Lower leg skin (tissue), 3 donors: ENCODE measurements around the gene UBA6.

ENCODE experiments used
- CTCF ChIP-seq, 3 donors: fragments of 450-650 bp; IDR thresholded peaks; one replicate each; pipeline ENCODE4 v1.5.1; 2016; ENCODE audit warnings: antibody characterized with exemption in 3 of 3, mild to moderate bottlenecking in 3 of 3, moderate library complexity in 2 of 3
- POLR2A ChIP-seq, 2 donors: fragments of 450-650 bp; IDR thresholded peaks; one replicate each; pipeline ENCODE4 v1.6.1; 2016 to 2017; ENCODE audit warnings: antibody characterized with exemption in 2 of 2, mild to moderate bottlenecking in 1 of 2, moderate library complexity in 1 of 2

- TF ChIP-seq CTCF (IDR thresholded peaks at IDR 0.05): no peak
- no peak for TF ChIP-seq POLR2A (IDR thresholded peaks at IDR 0.05)
Observed at GRCh38 chr4:67721770-67722597, 21.0 kb upstream of the UBA6 start.
